Subcutaneous adipose tissue (tissue), 4 donors: ENCODE data around the gene PDE8A. TPM values are rescaled to one million over a fixed set of nuclear protein-coding genes. Genes with fewer than 3 reads are reported as not detected.

ENCODE experiments used
- CTCF ChIP-seq: fragments of 450-650 bp; IDR thresholded peaks from one replicate; pipeline ENCODE4 v1.5.1; 2016; ENCODE audit warnings: low read depth, mild to moderate bottlenecking, control low read depth, antibody characterized with exemption, moderate library complexity
- total RNA-seq, 4 donors: library from RNA; depleted of rRNA; stranded (reverse); fragments of >200 nt; gene quantifications; one replicate each; pipeline ENCODE4 v1.1.0, GENCODE V29; 2016

Gene PDE8A
- total RNA-seq, 4 donors from 2014 or later: 55.3 to 129 (median 99.3) TPM

DNA sequence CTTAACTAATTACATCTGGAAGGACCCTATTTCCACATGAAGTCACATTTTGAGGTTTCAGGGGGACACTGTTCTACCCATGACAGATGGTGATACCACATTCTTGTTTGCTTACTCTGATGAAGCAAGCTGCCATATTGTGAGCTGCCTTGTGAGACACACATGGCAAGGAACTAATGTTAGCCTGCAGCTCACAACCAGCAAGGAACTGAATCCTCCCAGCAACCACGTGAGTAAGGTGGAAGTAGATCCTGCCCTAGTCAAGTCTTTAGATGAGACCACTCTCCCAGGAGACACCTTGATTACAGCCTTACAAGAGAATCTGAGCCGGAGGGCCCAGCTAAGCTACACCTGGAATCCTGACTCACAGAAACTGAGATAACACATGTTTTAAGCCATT is 160.1 kb downstream of the PDE8A start:
- no peak for TF ChIP-seq CTCF

GRCh38 chr15:85142312-85142711 is 160.7 kb downstream of the PDE8A start:
- TF ChIP-seq CTCF: no peak

DNA sequence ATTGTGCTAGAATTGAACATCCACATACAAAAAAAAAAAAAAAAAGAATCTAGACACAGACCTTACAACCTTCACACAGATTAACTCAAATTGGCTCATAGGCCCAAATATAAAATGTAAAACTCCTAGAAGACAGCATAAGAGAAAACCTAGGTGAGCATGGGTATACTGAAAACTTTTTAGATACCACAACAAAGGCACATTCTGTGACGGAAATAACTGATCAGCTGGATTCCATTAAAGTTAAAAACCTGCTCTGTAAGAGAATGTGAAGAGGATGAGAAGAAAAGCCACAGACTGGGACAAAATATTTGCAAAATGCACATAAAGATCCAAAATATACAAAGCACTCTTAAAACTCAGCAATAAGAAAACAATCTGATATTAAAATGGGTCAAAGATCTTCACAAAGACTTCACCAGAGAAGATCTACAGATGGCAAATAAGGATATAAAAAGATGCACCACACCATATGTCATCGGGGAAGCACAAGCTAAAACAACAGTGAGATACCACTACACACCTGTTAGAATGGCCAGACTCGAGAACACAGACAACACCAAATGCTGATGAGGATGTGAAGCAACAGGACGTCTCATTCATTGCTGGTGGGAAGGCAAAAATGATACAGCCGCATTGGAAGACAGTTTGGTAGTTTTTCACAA is 167.9 kb downstream of the PDE8A start:
- TF ChIP-seq CTCF: no peak

DNA sequence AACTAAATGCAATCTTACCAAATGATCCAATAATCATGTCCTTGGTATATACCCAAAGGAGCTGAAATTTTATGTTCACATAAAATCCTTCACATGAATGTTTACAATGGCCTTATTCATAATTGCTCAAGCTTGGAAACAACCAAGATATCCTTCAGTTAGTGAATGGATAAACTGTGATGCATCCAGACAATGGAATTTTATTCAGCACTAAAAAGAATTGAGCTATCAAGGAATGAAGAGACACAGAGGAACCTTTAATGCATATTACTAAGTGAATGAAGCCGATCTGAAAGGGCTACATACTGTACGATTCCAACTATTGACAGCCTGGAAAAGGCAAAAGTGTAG is 168.4 kb downstream of the PDE8A start:
- no peak for TF ChIP-seq CTCF

DNA sequence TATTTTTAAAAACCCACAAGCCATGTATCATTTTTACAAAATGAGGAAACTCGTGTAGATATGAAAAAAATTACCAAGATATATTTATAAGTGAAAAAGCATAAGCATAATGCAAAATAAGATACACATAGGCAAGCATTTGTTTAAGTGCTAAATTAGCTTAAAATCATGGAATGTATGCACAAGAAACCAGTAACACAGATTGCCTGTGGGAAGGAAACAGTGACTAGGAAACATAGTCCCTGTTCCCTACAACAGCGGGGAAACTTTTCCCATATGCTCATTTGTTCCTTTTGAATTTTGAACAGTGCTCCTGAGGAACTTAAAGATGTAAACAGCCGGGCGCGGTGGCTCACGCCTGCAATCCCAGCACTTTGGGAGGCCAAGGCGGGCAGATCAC is 169.5 kb downstream of the PDE8A start:
- TF ChIP-seq CTCF: no peak

DNA sequence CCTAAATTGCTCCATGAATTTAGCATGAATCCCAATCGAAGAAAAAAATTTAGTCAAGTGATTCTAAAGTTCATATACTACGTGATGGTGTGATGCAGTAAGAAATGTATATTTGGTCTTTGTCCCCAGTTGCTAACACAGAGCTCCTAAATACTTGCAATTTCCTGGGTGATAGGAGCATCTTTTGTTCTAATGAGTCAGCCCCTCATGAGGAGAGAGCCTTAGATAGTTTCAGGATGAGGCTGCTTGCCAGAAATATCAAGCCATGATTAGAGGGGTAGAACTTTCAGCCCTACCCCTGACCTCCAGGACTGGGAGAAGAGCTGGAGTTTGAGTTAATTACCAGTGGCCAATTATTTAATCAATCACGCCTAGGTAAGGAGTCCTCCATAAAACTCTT is 170.2 kb downstream of the PDE8A start:
- TF ChIP-seq CTCF: no peak

DNA sequence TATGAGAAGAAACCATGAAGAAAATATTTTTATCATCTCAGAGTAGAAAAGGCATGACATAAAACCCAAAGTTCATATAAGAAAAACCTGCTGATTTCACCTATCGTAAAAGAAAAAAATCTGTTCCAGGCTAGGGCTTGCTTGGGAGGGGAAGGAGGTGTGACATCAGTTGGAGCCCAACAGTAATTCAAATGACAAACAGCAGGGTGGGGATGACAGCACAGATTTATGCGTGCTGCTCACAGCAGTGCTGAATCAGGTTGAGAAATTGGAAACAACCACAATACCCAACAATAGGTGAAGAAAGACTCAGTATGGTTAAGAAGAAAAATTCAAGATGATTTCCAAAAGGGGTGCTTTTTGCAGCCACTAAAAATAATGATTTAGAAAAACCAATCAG is 172.4 kb downstream of the PDE8A start:
- TF ChIP-seq CTCF: no peak

GRCh38 chr15:85155360-85155759 is 173.7 kb downstream of the PDE8A start:
- TF ChIP-seq CTCF: no peak
